ENCODE results near the gene UMOD.

- no peak for TF ChIP-seq CTCF (IDR thresholded peaks at IDR 0.05; ENCODE audit: low read depth, low read length, poor library complexity, severe bottlenecking)
- TF ChIP-seq EZH2phosphoT487 (IDR thresholded peaks at IDR 0.05; ENCODE audit: borderline replicate concordance, low read length) = no peak
Measured at GRCh38 chr16:20320178-20320577, 32.3 kb downstream of the UMOD start.

All from DOHH2 (cell line).